WERI-Rb-1 (cell line): Measurements from ENCODE around the gene SLC47A2.

ENCODE experiments used
- DNase-seq: peaks from one replicate; pipeline ENCODE4 v3.0.0-alpha.2; 2020
- H3K27ac ChIP-seq: fragments of 250-450 bp; sonication (Bioruptor Pico); 2 replicates; pipeline ENCODE4 v1.5.1; 2020; ENCODE audit warnings: mild to moderate bottlenecking, moderate library complexity
- H3K27me3 ChIP-seq: fragments of 250-450 bp; sonication (Bioruptor Pico); 2 replicates; pipeline ENCODE4 v1.5.1; 2021; ENCODE audit warnings: mild to moderate bottlenecking, low read depth, moderate library complexity; ENCODE audit not compliant: insufficient read depth, severe bottlenecking
- H3K36me3 ChIP-seq: fragments of 250-450 bp; sonication (Bioruptor Pico); 2 replicates; pipeline ENCODE4 v1.5.1; 2020; ENCODE audit warnings: mild to moderate bottlenecking, moderate library complexity
- H3K4me3 ChIP-seq: 2 replicates; pipeline ENCODE4 v1.5.1; 2011; ENCODE audit warnings: low read depth, mild to moderate bottlenecking, control low read depth, low read length
- H3K9me3 ChIP-seq: fragments of 250-450 bp; sonication (Bioruptor Pico); 2 replicates; pipeline ENCODE4 v1.5.1; 2021; ENCODE audit warnings: mild to moderate bottlenecking, moderate library complexity; ENCODE audit not compliant: severe bottlenecking
- TF ChIP-seq, protein P1 (sequence below): IDR thresholded peaks from 2 replicates; pipeline ENCODE4 v1.5.1; 2011; ENCODE audit warnings: low read depth, mild to moderate bottlenecking, control low read depth, inconsistent platforms, low read length

The SLC47A2 gene

DNA sequence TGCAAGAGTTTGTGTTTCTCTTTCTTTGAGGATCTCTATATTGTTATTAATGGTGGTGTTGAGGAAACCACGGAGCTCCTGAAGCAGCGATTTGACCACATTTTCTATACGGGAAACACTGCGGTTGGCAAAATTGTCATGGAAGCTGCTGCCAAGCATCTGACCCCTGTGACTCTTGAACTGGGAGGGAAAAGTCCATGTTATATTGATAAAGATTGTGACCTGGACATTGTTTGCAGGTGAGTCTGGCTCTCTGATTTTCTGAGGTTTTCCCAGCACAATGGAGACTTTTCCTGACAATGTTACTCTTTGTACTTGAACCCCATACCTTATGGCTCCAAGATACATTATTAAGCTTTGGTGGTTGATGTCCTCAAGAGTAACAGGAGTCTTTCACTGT, 60.0 kb downstream of the SLC47A2 start:
- H3K4me3 ChIP-seq = no peak overlapping the region
- no peaks in the 10 kb centered on the region for H3K9me3 ChIP-seq
- no peaks in the 10 kb centered on the region for H3K27me3 ChIP-seq
- TF ChIP-seq, protein P1, sequence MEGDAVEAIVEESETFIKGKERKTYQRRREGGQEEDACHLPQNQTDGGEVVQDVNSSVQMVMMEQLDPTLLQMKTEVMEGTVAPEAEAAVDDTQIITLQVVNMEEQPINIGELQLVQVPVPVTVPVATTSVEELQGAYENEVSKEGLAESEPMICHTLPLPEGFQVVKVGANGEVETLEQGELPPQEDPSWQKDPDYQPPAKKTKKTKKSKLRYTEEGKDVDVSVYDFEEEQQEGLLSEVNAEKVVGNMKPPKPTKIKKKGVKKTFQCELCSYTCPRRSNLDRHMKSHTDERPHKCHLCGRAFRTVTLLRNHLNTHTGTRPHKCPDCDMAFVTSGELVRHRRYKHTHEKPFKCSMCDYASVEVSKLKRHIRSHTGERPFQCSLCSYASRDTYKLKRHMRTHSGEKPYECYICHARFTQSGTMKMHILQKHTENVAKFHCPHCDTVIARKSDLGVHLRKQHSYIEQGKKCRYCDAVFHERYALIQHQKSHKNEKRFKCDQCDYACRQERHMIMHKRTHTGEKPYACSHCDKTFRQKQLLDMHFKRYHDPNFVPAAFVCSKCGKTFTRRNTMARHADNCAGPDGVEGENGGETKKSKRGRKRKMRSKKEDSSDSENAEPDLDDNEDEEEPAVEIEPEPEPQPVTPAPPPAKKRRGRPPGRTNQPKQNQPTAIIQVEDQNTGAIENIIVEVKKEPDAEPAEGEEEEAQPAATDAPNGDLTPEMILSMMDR = no peak
- H3K36me3 ChIP-seq = peaks cover 32% of the 10 kb centered on the region
- DNase-seq = no peak
- H3K27ac ChIP-seq = no peak overlapping the region

DNA sequence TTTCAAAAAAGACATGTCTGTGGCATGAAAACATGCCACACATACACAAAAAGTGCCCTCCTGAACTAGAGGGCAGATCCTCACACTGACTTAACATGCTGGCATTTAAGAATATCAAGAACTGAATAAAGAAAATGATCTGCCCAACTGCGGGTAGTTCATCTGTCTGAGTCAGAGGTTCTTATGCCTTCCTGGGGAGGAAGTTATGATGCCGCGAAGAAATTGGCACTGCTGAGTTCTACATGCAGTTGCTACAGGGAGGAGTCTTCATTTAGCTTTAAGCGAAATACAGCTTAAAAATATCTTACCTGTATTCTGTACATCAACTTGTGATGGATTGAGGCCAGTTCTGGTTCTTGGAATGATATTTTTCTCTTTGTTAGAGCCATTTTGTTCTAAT, 61.5 kb downstream of the SLC47A2 start:
- Histone ChIP-seq H3K27me3 (no peaks in the 10 kb centered on the region), H3K27ac (no peak overlapping the region), H3K4me3 (no peak overlapping the region), H3K36me3 (peaks cover 32% of the 10 kb centered on the region), H3K9me3 (no peaks in the 10 kb centered on the region)
- TF ChIP-seq, protein P1 = no peak
- no peak for DNase-seq

- TF ChIP-seq, protein P1 = no peak
- Histone ChIP-seq H3K4me3 (no peak overlapping the region), H3K9me3 (no peaks in the 10 kb centered on the region), H3K36me3 (peaks cover 32% of the 10 kb centered on the region), H3K27me3 (no peaks in the 10 kb centered on the region), H3K27ac (no peak overlapping the region)
- DNase-seq = no peak
Observed at GRCh38 chr17:19654342-19654886, 62.0 kb downstream of the SLC47A2 start.

GRCh38 chr17:19652595-19652994, 63.8 kb downstream of the SLC47A2 start:
- Histone ChIP-seq H3K4me3 (no peak overlapping the region), H3K27me3 (no peaks in the 10 kb centered on the region), H3K27ac (no peak overlapping the region), H3K36me3 (peaks cover 32% of the 10 kb centered on the region), H3K9me3 (no peaks in the 10 kb centered on the region)
- no peak for DNase-seq
- TF ChIP-seq, protein P1 = no peak

DNA sequence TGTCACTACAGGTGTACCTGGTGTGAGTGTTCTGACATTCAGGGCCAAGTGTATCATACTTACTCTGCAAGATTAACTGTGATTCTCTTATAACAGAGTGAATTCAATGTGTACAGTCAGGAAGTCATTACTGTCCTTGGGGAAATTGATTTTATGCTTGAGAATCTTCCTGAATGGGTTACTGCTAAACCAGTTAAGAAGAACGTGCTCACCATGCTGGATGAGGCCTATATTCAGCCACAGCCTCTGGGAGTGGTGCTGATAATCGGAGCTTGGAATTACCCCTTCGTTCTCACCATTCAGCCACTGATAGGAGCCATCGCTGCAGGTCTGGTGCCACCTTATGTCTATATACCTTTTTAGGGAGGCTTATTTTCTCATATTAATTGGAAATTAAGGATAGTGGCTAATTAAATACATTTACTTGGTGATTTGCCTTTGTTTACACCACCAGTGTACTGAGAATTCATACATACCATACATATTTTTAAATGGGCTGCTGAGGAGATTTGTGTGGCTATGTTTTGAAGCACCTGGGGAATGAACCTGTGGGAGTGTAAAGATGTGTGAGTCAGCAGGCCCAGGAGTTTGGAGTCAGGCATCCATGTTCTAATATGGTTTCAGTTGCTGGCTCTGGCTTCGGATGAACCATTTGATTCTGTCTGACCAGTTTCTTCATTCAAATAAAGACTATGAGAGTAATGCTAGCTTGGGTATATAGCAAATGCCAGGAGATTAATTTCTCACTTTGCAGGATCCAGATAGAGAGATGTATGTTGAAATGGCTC, 64.7 kb downstream of the SLC47A2 start:
- H3K36me3 ChIP-seq = peaks cover 31% of the 10 kb centered on the region
- TF ChIP-seq, protein P1 = no peak
- H3K4me3 ChIP-seq = no peak overlapping the region
- no peaks in the 10 kb centered on the region for H3K9me3 ChIP-seq
- H3K27ac ChIP-seq = no peak overlapping the region
- H3K27me3 ChIP-seq = no peaks in the 10 kb centered on the region
- DNase-seq = no peak
